GM12892 (cell line): ENCODE results near the gene H2BK1.

Source experiments
- POLR2A ChIP-seq: IDR thresholded peaks from 2 replicates; pipeline ENCODE4 v1.6.1; 2011; ENCODE audit warnings: low read depth, low read length, control low read depth
- POLR2AphosphoS5 ChIP-seq: IDR thresholded peaks from 2 replicates; pipeline ENCODE4 v1.6.1; 2011; ENCODE audit warnings: low read depth, low read length, control low read depth

DNA sequence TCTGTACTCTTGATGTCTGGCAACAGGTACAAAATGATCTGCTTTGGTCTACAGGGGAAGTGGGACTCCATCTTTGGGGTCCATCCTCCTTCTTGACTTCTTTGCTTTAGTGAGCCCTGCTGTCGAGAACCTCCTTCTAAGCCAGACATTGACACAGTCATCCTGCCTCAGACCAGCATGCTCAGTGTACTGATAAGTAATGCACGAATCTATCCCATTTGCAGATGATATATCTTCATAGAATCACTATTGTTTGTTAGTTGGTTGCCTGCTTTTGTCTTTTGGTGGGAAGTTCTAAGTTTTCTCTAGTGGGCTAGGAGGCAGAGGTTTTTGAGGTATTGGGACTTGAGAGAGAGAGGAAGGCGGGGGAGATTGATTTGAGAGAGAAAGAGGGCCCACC lies 8.9 kb downstream of the H2BK1 start:
- TF ChIP-seq POLR2A (no peak), POLR2AphosphoS5 (no peak)
